HG02678 (cell line): ENCODE measurements around the gene MXD1.
A peak's percentile ranks its signal among the peaks of the same experiment; 100 is the strongest.

Source experiments
- ATAC-seq: cut with Tn5 transposase; IDR thresholded peaks from one replicate; pipeline ENCODE4 v1.9.1; 2021; ENCODE audit warnings: mild to moderate bottlenecking, moderate library complexity; ENCODE audit not compliant: unreplicated experiment

Gene MXD1

GRCh38 chr2:69933254-69933828 lies 18.4 kb downstream of the MXD1 start:
- ATAC-seq: no peak

GRCh38 chr2:69933839-69934613 lies 19.1 kb downstream of the MXD1 start:
- ATAC-seq: no peak

GRCh38 chr2:69934614-69934908 lies 19.7 kb downstream of the MXD1 start:
- no peak for ATAC-seq

GRCh38 chr2:69935011-69935410 lies 20.1 kb downstream of the MXD1 start:
- no peak for ATAC-seq

- ATAC-seq: no peak
These were observed 22.0 kb downstream of the MXD1 start for GRCh38 chr2:69936906-69937305.

GRCh38 chr2:69937968-69938367 lies 23.1 kb downstream of the MXD1 start:
- ATAC-seq: no peak

- no peak for ATAC-seq
These were observed 24.8 kb downstream of the MXD1 start for GRCh38 chr2:69939722-69940121.

- ATAC-seq: no peak
These were observed 25.8 kb downstream of the MXD1 start for GRCh38 chr2:69940691-69941090.

GRCh38 chr2:69943000-69943842 lies 28.3 kb downstream of the MXD1 start:
- ATAC-seq: no peak

- ATAC-seq: no peak
These were observed 29.1 kb downstream of the MXD1 start for GRCh38 chr2:69943843-69944525.

GRCh38 chr2:69944756-69945155 lies 29.8 kb downstream of the MXD1 start:
- ATAC-seq: no peak

- no peak for ATAC-seq
These were observed 30.5 kb downstream of the MXD1 start for GRCh38 chr2:69945441-69945840.

- no peak for ATAC-seq
These were observed 31.0 kb downstream of the MXD1 start for GRCh38 chr2:69945941-69946340.

- peak; percentile 76 for ATAC-seq
These were observed 31.7 kb downstream of the MXD1 start for GRCh38 chr2:69946351-69947324.

GRCh38 chr2:69947325-69947931 lies 32.5 kb downstream of the MXD1 start:
- no peak for ATAC-seq

- no peak for ATAC-seq
These were observed 33.4 kb downstream of the MXD1 start for GRCh38 chr2:69948032-69948962.

GRCh38 chr2:69948963-69949645 lies 34.2 kb downstream of the MXD1 start:
- no peak for ATAC-seq

GRCh38 chr2:69950241-69950640 lies 35.3 kb downstream of the MXD1 start:
- ATAC-seq: no peak
